Measurements from ENCODE around the gene CIAPIN1.

DNA sequence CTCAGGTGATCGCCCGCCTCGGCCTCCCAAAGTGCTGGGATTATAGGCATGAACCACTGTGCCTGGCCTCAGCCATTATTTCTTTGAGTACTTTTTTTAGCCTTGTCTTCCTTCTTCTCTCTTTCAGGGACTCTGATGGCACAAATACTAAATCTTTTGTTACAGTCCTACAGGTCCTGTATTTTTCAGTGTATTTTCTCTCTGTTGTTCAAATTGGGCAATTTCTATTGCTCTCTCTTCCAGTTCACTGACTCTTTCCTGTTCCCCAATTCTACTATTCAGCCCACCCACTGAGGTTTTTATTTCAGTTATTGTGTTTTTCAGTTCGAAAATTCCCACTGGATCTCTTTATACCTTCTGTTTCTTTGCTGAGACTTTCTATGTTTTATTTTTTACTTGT is 46.6 kb upstream of the CIAPIN1 start:
- no peak for TF ChIP-seq GTF2F1 (IDR thresholded peaks at IDR 0.05; ENCODE audit: borderline replicate concordance, low read depth, low read length)
- TF ChIP-seq, protein P1, sequence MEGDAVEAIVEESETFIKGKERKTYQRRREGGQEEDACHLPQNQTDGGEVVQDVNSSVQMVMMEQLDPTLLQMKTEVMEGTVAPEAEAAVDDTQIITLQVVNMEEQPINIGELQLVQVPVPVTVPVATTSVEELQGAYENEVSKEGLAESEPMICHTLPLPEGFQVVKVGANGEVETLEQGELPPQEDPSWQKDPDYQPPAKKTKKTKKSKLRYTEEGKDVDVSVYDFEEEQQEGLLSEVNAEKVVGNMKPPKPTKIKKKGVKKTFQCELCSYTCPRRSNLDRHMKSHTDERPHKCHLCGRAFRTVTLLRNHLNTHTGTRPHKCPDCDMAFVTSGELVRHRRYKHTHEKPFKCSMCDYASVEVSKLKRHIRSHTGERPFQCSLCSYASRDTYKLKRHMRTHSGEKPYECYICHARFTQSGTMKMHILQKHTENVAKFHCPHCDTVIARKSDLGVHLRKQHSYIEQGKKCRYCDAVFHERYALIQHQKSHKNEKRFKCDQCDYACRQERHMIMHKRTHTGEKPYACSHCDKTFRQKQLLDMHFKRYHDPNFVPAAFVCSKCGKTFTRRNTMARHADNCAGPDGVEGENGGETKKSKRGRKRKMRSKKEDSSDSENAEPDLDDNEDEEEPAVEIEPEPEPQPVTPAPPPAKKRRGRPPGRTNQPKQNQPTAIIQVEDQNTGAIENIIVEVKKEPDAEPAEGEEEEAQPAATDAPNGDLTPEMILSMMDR (IDR thresholded peaks at IDR 0.05; ENCODE audit: control extremely low read depth in 1 of 3, insufficient read depth in 1 of 3, low read depth in 1 of 3, low read length in 3 of 3): no peak
- TF ChIP-seq SUZ12 (IDR thresholded peaks at IDR 0.05; ENCODE audit: low read length): no peak
- TF ChIP-seq TAF7 (optimal IDR thresholded peaks at IDR 0.05; ENCODE audit: borderline replicate concordance, low read depth, low read length): no peak
- no peak for TF ChIP-seq EZH2 (IDR thresholded peaks at IDR 0.05; ENCODE audit: low read depth, low read length, severe bottlenecking)
- no peak for TF ChIP-seq MAFK (IDR thresholded peaks at IDR 0.05; ENCODE audit: low read depth, low read length)
- no peak for TF ChIP-seq POLR2A (IDR thresholded peaks at IDR 0.05; ENCODE audit: control extremely low read depth in 1 of 2, low read depth in 2 of 2, low read length in 2 of 2)
- TF ChIP-seq RXRA (IDR thresholded peaks at IDR 0.05; ENCODE audit: insufficient read depth, low read depth, low read length): no peak
- TF ChIP-seq EGR1 (IDR thresholded peaks at IDR 0.05; ENCODE audit: borderline replicate concordance, low read depth, low read length): no peak
- no peak for TF ChIP-seq RAD21 (IDR thresholded peaks at IDR 0.05 in 1 of 2, conservative IDR thresholded peaks at IDR 0.05 in 1 of 2; ENCODE audit: low read depth in 2 of 2, low read length in 2 of 2)
- TF ChIP-seq, protein P2, sequence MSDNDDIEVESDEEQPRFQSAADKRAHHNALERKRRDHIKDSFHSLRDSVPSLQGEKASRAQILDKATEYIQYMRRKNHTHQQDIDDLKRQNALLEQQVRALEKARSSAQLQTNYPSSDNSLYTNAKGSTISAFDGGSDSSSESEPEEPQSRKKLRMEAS (IDR thresholded peaks at IDR 0.05): no peak
- TF ChIP-seq JUND (IDR thresholded peaks at IDR 0.05; ENCODE audit: low read length): no peak
- no peak for TF ChIP-seq BCL11A (IDR thresholded peaks at IDR 0.05; ENCODE audit: low read depth in 2 of 2, low read length in 2 of 2)
- no peak for TF ChIP-seq JUN (IDR thresholded peaks at IDR 0.05; ENCODE audit: low read depth, low read length)

Data from H1 (cell line).